Gastrocnemius medialis (tissue), 4 donors: ENCODE data around the gene GALNT2.

Source experiments
- CTCF ChIP-seq, 5 experiments: fragments of 450-650 bp in 3 of 5; fragments of 200-600 bp in 2 of 5; sonication (generic) in 2 of 5; IDR thresholded peaks in 4 of 5; conservative IDR thresholded peaks in 1 of 5; 1 replicate in 4 of 5; 2 replicates in 1 of 5; pipeline ENCODE4 v1.5.1; 2016 to 2019; ENCODE audit warnings: antibody characterized with exemption in 5 of 5, mild to moderate bottlenecking in 3 of 5, moderate library complexity in 3 of 5
- POLR2A ChIP-seq, 2 donors: fragments of 450-650 bp; IDR thresholded peaks; one replicate each; pipeline ENCODE4 v1.6.1; 2017; ENCODE audit warnings: antibody characterized with exemption in 2 of 2, mild to moderate bottlenecking in 2 of 2, moderate library complexity in 2 of 2

DNA sequence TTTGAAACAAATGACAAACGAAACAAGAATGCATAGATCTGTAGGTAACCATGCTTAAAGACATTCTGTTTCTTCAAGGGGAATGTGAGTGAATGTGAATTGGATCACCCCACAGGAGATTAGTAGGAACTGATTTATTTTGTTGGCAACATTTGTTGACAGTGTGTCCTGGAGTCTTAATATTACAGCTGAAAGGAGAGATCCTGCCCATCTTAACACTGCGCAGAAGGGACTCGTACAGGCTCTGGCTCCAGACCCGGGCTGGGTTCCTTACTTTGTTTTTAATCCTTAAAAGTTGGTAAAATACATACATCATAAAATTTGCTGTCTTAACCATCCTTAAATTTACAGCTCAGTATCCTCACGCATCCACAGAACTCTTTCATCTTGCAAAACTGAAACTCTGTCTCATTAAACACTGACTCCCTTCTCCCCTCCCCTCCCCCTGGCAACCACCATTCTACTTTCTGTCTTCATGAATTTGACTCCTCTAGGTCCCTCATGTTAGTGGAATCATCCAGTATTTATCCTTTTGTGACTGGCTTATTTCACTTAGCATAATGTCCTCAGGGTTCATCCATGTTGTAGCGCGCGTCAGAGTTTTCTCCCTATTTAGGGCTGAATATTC, 74.1 kb downstream of the GALNT2 start:
- TF ChIP-seq CTCF (IDR thresholded peaks at IDR 0.05 in 4 of 5, conservative IDR thresholded peaks at IDR 0.05 in 1 of 5) (no peak), POLR2A (IDR thresholded peaks at IDR 0.05) (no peak)
